CD14-positive monocyte (primary cell): Measurements from ENCODE around the gene CDT1. TPM values are rescaled to one million over a fixed set of nuclear protein-coding genes. Genes with fewer than 3 reads are reported as not detected.
A peak's percentile ranks its signal among the peaks of the same experiment; 100 is the strongest.

Experiments used
- DNase-seq, 3 donors: peaks; one replicate each; pipeline ENCODE4 v3.0.0-alpha.2; 2011 to 2022
- H2AFZ ChIP-seq: 2 replicates; pipeline ENCODE4 v1.6.0; 2012; ENCODE audit warnings: mild to moderate bottlenecking, low read depth, low read length, inconsistent platforms; ENCODE audit not compliant: insufficient read depth, poor library complexity, severe bottlenecking
- H3K27ac ChIP-seq, 2 donors: 1 replicate in 1 of 2; 2 replicates in 1 of 2; pipeline ENCODE4 v1.5.1; 2012 to 2013; ENCODE audit warnings: low read length in 2 of 2, control low read depth in 1 of 2, inconsistent platforms in 1 of 2, low read depth in 1 of 2, mild to moderate bottlenecking in 1 of 2
- H3K27me3 ChIP-seq, 2 donors: one replicate each; pipeline versions ENCODE4 v1.6.0 to v1.6.1; 2011 to 2013; ENCODE audit warnings: low read length in 2 of 2; ENCODE audit not compliant: control insufficient read depth in 2 of 2, insufficient read depth in 2 of 2
- H3K36me3 ChIP-seq, 2 donors: replicated peaks in 1 of 2; 1 replicate in 1 of 2; 2 replicates in 1 of 2; pipeline versions ENCODE4 v1.5.1 to v1.6.1; 2012 to 2013; ENCODE audit warnings: low read length in 2 of 2, control low read depth in 1 of 2, inconsistent platforms in 1 of 2, mild to moderate bottlenecking in 1 of 2; ENCODE audit not compliant: insufficient read depth in 2 of 2, control insufficient read depth in 1 of 2
- H3K4me1 ChIP-seq, 2 donors: 1 replicate in 1 of 2; 2 replicates in 1 of 2; pipeline versions ENCODE4 v1.5.1 to v1.6.1; 2012 to 2013; ENCODE audit warnings: low read length in 2 of 2, control low read depth in 1 of 2, inconsistent platforms in 1 of 2, mild to moderate bottlenecking in 1 of 2, moderate library complexity in 1 of 2; ENCODE audit not compliant: insufficient read depth in 2 of 2, control insufficient read depth in 1 of 2
- H3K4me2 ChIP-seq: replicated peaks from 2 replicates; pipeline ENCODE3; 2012; ENCODE audit warnings: low read length, moderate library complexity, mild to moderate bottlenecking; ENCODE audit not compliant: poor library complexity, severe bottlenecking; ENCODE audit errors: extremely low read depth
- H3K4me3 ChIP-seq, 3 experiments: fragments of 200-600 bp in 1 of 3; sonication (generic) in 1 of 3; replicated peaks in 1 of 3; 1 replicate in 2 of 3; 2 replicates in 1 of 3; pipeline ENCODE4 v1.5.1; 2011 to 2013; ENCODE audit warnings: low read length in 3 of 3, mild to moderate bottlenecking in 3 of 3, control low read depth in 2 of 3, low read depth in 2 of 3, inconsistent platforms in 1 of 3, moderate library complexity in 1 of 3
- H3K79me2 ChIP-seq: 2 replicates; pipeline ENCODE4 v1.6.0; 2012; ENCODE audit warnings: mild to moderate bottlenecking, control low read depth, inconsistent platforms, low read length, moderate library complexity; ENCODE audit not compliant: insufficient read depth
- H3K9ac ChIP-seq: 2 replicates; pipeline ENCODE4 v1.6.0; 2017; ENCODE audit warnings: low read length, mild to moderate bottlenecking; ENCODE audit not compliant: insufficient read depth, poor library complexity, severe bottlenecking
- H3K9me3 ChIP-seq, 2 donors: replicated peaks in 1 of 2; 1 replicate in 1 of 2; 2 replicates in 1 of 2; pipeline versions ENCODE4 v1.5.1 to v1.6.1; 2012 to 2013; ENCODE audit warnings: low read length in 2 of 2, control low read depth in 1 of 2; ENCODE audit not compliant: control insufficient read depth in 1 of 2, insufficient read depth in 1 of 2
- H4K20me1 ChIP-seq: 2 replicates; pipeline ENCODE4 v1.6.0; 2012; ENCODE audit warnings: mild to moderate bottlenecking, low read length, control low read depth, moderate library complexity; ENCODE audit not compliant: insufficient read depth
- H3K27ac Mint-ChIP-seq, 7 donors: one replicate each; pipeline ENCODE4 v1.8.0; 2020; ENCODE audit warnings: mild to moderate bottlenecking in 7 of 7, mixed read lengths in 7 of 7, moderate library complexity in 6 of 7, inconsistent platforms in 2 of 7
- H3K27me3 Mint-ChIP-seq, 3 donors: one replicate each; pipeline ENCODE4 v1.8.0; 2021 to 2022; ENCODE audit warnings: low read depth in 3 of 3, mild to moderate bottlenecking in 3 of 3, mixed read lengths in 3 of 3, moderate library complexity in 3 of 3, inconsistent platforms in 1 of 3
- H3K36me3 Mint-ChIP-seq, 2 donors: one replicate each; pipeline ENCODE4 v1.8.0; 2020; ENCODE audit warnings: mixed read lengths in 2 of 2, inconsistent platforms in 1 of 2, mild to moderate bottlenecking in 1 of 2
- H3K4me1 Mint-ChIP-seq: one replicate; pipeline ENCODE4 v1.8.0; 2020; ENCODE audit warnings: mild to moderate bottlenecking, mixed read lengths
- H3K4me3 Mint-ChIP-seq, 2 donors: one replicate each; pipeline ENCODE4 v1.8.0; 2020; ENCODE audit warnings: mild to moderate bottlenecking in 2 of 2, mixed read lengths in 2 of 2, moderate library complexity in 1 of 2
- H3K9me3 Mint-ChIP-seq, 7 donors: one replicate each; pipeline ENCODE4 v1.8.0; 2020 to 2022; ENCODE audit warnings: mixed read lengths in 7 of 7, mild to moderate bottlenecking in 6 of 7, moderate library complexity in 6 of 7, inconsistent platforms in 2 of 7
- WGBS: methylation state at CpG from one replicate; pipeline ENCODE4 v1.1.5; 2013; ENCODE audit warnings: missing lambda C conversion rate; ENCODE audit not compliant: insufficient coverage; 5-methylcytosine and 5-hydroxymethylcytosine counted together
- intact Hi-C, 2 donors: fragments of 100-400 bp; cut with micrococcal nuclease; formaldehyde crosslinking; loops; one replicate each; pipeline versions ENCODE4 v1.15.0 to v1.15.1; 2023
- polyA plus RNA-seq, 3 donors: library from polyadenylated mRNA; depleted of rRNA in 1 of 3; unstranded in 2 of 3; stranded (reverse) in 1 of 3; fragments of 300-500 nt in 2 of 3; fragments of >200 nt in 1 of 3; fragmentation: Illumina TruSeq in 2 of 3; gene quantifications; 1 replicate in 2 of 3; 2 replicates in 1 of 3; pipeline ENCODE4 v1.2.3, GENCODE V29; 2012 to 2021
- TF ChIP-seq, protein P1 (sequence below): fragments of 200-600 bp; IDR thresholded peaks from one replicate; pipeline ENCODE4 v1.8.0; 2022; ENCODE audit warnings: antibody characterized with exemption, mild to moderate bottlenecking

Gene CDT1
- polyA plus RNA-seq, 3 donors = 0.07 to 0.24 (median 0.16) TPM

DNA sequence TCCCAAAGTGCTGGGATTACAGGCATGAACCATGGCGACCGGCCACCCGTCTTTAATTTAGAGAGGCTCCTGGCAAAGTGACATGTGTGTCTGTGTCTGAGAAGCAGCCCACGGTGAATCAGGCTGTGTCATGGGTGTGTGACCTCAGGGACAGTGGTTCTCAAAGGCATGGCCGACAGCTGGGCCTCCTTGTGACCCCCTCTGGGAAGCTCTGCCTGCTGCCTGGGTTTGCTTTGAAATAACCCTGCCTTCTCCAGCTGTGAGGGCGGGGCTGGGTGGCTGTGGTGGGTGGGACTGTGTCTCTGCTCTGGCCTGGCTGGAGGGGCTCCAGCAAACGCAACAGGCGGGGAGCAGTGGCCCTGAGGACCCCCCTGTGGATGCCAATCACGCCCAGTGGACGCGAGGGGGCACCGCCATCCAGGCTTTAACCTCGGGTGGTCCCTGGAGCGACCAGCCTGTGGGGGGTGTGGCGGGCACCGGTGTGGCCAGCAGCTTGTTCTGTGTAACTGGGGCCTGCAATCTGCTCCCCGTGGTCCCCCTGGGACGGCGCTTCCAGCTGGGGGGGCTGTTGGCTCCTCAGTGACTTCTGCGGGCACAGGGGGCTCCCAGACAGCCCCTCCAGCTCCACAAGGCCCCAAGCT is 16.9 kb downstream of the CDT1 start:
- H3K4me3 Mint-ChIP-seq = no peak overlapping the region

DNA sequence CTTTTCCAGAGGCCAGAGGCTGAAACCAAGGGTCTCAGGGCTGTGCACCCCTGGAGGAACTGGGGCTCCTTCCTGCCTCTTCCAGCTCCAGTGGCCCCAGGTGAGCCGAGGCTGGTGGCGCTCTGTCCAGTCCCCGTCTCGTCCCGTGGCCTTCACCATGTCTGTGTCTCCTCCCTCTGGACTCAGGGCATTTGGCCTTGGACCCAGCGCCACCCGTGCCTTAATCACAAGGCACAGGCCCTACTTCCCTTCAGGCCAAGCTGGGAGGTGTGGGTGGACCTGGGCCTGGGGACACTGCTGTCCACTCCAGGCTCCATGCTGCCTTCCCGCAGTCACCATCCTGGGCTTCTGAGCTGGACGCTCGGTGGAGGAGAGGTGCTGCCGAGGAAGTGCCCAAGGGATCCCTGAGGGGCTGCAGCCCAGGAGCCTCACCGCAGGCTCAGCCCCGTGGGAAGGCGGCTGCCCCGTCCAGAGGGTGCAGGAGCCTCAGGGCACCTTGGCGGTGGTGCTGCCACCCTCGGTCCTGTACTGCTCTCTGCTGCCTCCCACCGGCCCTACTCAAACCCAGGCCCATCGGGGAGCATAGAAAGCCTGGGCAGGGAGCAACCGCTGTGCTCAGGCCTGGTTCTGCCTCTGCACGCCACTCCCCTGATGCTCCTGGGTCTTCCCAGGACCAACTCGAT is 17.7 kb downstream of the CDT1 start:
- Histone ChIP-seq H3K4me1 (no peaks in the 10 kb centered on the region), H4K20me1 (peaks cover 4% of the 10 kb centered on the region), H3K27ac (no peak overlapping the region), H3K4me2 (no peak overlapping the region), H2AFZ (no peak overlapping the region), H3K4me3 (no peak overlapping the region), H3K9me3 (no peaks in the 10 kb centered on the region), H3K36me3 (peaks cover 38 to 41% of the 10 kb centered on the region in 2 donors), H3K27me3 (no peaks in the 10 kb centered on the region), H3K9ac (no peak overlapping the region), H3K79me2 (no peaks in the 10 kb centered on the region)
- intact Hi-C loops = no loop called here
- peaks cover 20 to 53% of the 10 kb centered on the region in 2 donors for H3K36me3 Mint-ChIP-seq
- TF ChIP-seq, protein P1, sequence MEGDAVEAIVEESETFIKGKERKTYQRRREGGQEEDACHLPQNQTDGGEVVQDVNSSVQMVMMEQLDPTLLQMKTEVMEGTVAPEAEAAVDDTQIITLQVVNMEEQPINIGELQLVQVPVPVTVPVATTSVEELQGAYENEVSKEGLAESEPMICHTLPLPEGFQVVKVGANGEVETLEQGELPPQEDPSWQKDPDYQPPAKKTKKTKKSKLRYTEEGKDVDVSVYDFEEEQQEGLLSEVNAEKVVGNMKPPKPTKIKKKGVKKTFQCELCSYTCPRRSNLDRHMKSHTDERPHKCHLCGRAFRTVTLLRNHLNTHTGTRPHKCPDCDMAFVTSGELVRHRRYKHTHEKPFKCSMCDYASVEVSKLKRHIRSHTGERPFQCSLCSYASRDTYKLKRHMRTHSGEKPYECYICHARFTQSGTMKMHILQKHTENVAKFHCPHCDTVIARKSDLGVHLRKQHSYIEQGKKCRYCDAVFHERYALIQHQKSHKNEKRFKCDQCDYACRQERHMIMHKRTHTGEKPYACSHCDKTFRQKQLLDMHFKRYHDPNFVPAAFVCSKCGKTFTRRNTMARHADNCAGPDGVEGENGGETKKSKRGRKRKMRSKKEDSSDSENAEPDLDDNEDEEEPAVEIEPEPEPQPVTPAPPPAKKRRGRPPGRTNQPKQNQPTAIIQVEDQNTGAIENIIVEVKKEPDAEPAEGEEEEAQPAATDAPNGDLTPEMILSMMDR = no peak
- WGBS = 95% methylated on average over 21 of the region's 22 CpGs
- DNase-seq = no peak
- H3K27ac Mint-ChIP-seq = peak overlapping the region in 1 of 7 donors; percentile 62
- H3K9me3 Mint-ChIP-seq = peaks cover 0 to 3% (median 0%) of the 10 kb centered on the region in 7 donors
- H3K27me3 Mint-ChIP-seq = no peaks in the 10 kb centered on the region
- no peaks in the 10 kb centered on the region for H3K4me1 Mint-ChIP-seq
- no peak overlapping the region for H3K4me3 Mint-ChIP-seq

More for the DNA sequence above, 16.9 kb downstream of the CDT1 start:
- H3K4me1 ChIP-seq = no peaks in the 10 kb centered on the region
- no peak overlapping the region for H2AFZ ChIP-seq
- Mint-ChIP-seq H3K27me3 (no peaks in the 10 kb centered on the region), H3K27ac (no peak overlapping the region), H3K9me3 (peaks cover 0 to 3% (median 0%) of the 10 kb centered on the region in 7 donors), H3K4me1 (no peaks in the 10 kb centered on the region), H3K36me3 (peaks cover 16 to 53% of the 10 kb centered on the region in 2 donors)
- WGBS = 95% methylated on average over 17 of the region's 20 CpGs
- no peaks in the 10 kb centered on the region for H3K27me3 ChIP-seq
- H3K9me3 ChIP-seq = no peaks in the 10 kb centered on the region
- TF ChIP-seq, protein P1 = no peak
- no peaks in the 10 kb centered on the region for H3K79me2 ChIP-seq
- no peak overlapping the region for H3K27ac ChIP-seq
- DNase-seq = no peak
- no peak overlapping the region for H3K4me3 ChIP-seq
- intact Hi-C loops = no loop called here
- H3K4me2 ChIP-seq = no peak overlapping the region
- no peak overlapping the region for H3K9ac ChIP-seq
- peaks cover 33 to 41% of the 10 kb centered on the region in 2 donors for H3K36me3 ChIP-seq
- peaks cover 10% of the 10 kb centered on the region for H4K20me1 ChIP-seq
